Activated CD4-positive, alpha-beta T cell treated with anti-CD3 and anti-CD28 coated beads, Interleukin-2, Interleukin-6, amounts not matched to agents 100 ng/mL and 50 ng/mL, durations not matched to agents 16 hours and 8 hours (primary cell): ENCODE data around the gene ANKRD31.
A peak's percentile ranks its signal among the peaks of the same experiment; 100 is the strongest.
"Not testable (repeated sequence)": the region's sequence is repeated elsewhere in the genome, so short reads cannot be mapped to it uniquely, and the experiment has no call there.

ENCODE experiments used
- DNase-seq: peaks from one replicate; pipeline ENCODE4 v3.0.0-alpha.2; 2020

ANKRD31 gene

GRCh38 chr5:75236322-75237316 is at the start of gene ANKRD31:
ANKRD31 (minus strand) TSS chr5:75236878; CDS start chr5:75236686, 192 bp downstream.
- DNase-seq, result peak; percentile 91

GRCh38 chr5:75286211-75286773 is 49.6 kb upstream of the ANKRD31 start:
- no peak for DNase-seq

- DNase-seq, result no peak
These were observed 45.9 kb upstream of the ANKRD31 start for GRCh38 chr5:75282581-75282980.

- no peak for DNase-seq
These were observed 45.2 kb upstream of the ANKRD31 start for GRCh38 chr5:75281716-75282465.

GRCh38 chr5:75279321-75279720 is 42.6 kb upstream of the ANKRD31 start:
- DNase-seq, result no peak

DNA sequence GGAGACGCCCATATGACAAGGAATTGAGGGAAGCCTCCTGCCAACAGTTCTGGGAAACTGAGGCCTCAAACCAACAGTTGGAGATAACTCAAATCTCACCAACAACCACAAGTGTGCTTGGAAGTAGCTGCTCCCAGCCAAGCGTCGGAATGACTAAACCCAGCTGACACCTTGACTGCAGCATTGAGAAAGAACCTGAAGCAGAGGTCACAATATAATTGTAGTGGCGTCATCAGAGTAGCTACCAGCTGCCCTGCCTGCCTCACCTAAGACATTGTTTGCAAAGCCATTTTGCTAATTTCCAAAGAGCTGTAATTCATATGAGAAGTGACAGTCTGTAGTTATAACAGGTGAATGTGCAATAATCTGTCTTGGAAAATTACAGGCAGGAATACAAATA is 40.8 kb upstream of the ANKRD31 start:
- no peak for DNase-seq

DNA sequence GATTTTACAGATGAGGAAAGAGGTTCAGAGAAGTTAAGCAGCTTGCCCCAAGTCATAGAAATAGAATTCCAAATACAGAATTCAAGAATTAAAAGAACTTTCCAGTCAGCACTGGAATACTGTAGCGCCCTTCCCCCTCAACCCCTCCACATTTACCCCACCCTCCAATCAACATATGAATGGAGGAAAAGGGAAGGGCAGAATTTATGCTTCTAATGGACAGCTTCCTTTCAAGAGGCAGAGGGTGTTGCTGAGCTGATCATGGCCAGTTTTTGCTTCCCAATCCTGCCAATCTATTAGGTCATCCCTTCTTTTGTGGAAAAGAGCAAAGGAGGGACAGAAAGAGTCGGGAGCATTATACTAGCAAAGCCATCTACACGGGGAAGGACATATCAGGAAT is 39.1 kb upstream of the ANKRD31 start:
- no peak for DNase-seq

- DNase-seq, result no peak
These were observed 38.5 kb upstream of the ANKRD31 start for GRCh38 chr5:75275147-75275546.

DNA sequence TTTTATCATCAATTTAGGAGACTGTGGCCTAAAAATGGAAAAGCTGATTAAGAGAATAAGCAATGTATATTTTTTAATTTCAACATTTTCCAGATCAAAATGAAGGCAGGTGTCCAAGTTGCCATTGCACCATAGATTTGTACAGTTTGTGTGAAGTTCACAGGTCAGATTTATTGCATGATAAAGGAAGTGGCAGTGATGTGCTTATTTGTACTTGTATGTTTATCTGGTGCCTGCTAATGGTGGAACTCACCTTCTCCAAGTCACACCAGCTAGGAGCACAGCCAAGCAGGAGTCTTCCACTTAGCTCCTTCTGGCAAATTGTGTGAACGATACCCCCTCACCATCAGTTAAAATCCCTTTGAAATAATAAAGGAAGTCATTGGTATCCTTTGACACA is 37.8 kb upstream of the ANKRD31 start:
- DNase-seq, result no peak

DNA sequence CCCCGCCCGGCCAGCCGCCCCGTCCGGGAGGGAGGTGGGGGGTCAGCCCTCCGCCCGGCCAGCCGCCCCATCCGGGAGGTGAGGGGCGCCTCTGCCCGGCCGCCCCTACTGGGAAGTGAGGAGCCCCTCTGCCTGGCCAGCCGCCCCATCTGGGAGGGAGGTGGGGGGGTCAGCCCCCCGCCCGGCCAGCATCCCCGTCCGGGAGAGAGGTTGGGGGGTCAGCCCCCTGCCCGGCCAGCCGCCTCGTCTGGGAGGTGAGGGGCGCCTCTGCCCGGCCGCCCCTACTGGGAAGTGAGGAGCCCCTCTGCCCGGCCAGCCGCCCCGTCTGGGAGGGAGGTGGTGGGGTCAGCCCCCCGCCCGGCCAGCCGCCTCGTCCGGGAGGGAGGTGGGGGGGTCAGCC is 33.9 kb upstream of the ANKRD31 start:
- not testable (repeated sequence) for DNase-seq

DNA sequence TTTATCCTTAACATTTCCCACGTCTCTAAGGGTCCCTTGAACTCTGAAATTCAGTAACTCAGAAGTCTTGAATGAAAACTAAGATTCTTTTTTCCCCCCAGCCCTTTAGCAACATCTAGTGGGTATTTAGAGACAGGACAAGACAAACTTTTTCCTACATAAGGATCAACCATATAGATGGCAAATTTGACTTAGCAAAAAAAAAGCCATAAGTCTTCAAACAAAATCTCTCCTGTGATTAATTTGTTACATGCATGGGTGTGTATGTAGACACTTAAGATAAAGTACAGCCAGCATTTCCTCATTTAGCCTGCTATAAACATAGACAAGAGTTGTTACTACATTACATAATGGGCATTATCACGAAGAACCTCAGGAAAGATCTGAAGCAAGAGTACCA is 29.1 kb upstream of the ANKRD31 start:
- DNase-seq, result peak; percentile 11

DNA sequence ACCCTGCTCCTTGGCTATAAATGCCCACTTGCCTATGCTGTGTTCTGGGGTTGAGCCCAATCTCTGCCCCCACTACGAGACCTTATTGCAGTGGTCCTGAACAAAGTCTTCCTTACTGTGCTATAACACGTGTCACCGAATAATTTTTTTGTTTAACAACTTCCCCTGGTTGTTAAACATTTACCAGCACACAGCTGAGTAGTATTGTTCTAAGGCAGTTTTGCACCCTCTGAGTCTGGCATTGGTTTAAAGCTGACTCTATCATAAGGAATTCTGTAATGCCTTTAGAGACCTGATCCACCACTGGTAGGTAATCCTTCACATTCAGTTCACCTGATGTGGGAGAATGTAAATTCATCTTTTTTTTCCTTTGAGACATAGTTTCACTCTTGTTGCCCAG is 25.6 kb upstream of the ANKRD31 start:
- no peak for DNase-seq

DNA sequence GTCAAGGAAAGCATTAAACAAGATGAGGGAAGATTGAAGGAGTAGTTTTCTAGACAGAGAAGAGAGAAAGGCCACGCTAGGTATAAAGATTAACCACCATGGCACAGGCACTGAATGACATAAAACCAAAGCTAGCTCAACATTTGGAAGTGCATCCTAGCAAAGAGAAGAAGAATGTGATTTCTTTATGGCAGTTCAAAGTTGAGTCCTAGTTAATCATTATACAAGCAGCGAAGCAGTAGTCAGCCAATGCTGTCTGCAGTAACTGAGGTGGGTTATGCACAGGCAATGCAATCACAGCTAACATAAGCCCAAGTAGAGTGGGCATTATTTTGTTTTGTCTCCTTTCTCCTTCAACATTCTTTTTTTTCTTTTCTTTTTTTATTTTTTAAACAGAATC is 24.0 kb upstream of the ANKRD31 start:
- DNase-seq, result no peak

- not testable (repeated sequence) for DNase-seq
These were observed 13.8 kb upstream of the ANKRD31 start for GRCh38 chr5:75250452-75250851.

DNA sequence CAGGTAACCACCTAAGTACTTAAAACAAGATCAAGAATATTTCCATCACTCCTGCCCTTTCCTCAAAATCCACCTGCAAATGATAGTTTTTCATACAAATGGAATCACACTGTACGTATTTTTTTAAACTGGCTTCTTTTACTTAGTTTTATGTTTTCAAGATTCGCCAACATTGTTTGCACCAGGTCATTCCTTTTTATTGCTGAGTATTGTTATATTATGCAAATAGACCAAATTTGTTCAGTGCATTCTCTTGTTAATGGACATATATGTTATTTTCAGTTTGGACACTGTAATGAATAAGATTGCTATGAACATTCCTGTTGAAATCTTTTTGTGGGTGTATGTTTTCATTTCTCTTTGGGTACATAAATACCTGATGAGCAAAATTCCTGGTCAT is 8.3 kb upstream of the ANKRD31 start:
- no peak for DNase-seq

GRCh38 chr5:75243510-75243909 is 6.8 kb upstream of the ANKRD31 start:
- no peak for DNase-seq

DNA sequence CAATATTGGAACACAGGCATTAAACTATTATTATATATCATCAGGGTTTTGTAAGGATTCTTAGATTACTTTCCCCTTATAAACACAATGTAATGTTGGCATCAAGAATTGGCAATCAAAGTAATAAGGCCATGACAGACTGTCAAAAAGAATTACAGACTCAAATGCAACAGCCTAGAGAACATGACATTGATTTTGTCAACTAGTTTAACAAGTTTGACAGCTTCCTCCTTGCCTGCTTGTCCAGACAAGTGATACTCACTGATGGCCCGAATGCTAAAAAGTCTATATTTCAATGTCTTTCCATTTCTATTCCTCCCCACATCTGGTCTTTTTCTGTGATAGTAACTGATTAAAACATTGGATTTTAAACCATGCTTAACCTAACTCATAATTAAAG is 6.4 kb upstream of the ANKRD31 start:
- no peak for DNase-seq

DNA sequence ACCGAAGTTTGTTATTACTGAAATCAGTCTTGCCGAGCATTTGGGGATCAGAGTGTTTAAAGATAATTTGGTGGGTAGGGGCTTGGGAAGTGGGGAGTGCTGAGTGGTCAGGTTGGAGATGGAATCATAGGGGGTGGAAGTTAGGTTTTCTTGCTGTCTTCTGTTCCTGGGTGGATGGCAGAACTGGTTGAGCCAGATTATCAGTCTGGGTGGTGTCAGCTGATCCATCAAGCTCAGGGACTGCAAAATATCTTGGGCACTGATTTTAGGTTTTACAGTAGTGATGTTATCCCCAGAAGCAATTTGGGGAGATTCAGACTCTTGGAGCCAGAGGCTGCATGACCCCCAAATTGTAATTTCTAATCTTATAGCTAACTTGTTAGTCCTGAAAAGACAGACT is 5.4 kb upstream of the ANKRD31 start:
- no peak for DNase-seq

GRCh38 chr5:75239681-75240080 is 3.0 kb upstream of the ANKRD31 start:
- DNase-seq, result no peak

DNA sequence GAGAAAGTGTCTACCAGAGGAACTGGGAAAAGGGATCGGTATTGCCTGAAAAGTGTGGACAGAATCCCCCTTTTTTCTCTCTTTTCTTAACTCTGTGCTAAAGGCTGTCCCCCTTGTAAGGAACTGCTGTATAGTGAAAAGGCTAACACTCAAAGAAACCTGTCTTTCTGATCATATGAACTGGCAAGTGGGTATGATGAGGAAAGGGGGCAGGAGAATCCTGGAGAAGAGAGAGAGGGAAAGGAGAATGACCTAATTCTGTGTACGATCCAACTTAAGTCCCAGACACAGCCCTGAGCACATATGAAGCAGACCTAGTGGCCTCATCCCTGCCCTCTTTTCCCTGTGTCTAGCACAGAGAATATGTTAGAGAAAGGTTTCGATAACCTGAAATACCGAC is 967 bp downstream of the ANKRD31 start:
- no peak for DNase-seq

DNA sequence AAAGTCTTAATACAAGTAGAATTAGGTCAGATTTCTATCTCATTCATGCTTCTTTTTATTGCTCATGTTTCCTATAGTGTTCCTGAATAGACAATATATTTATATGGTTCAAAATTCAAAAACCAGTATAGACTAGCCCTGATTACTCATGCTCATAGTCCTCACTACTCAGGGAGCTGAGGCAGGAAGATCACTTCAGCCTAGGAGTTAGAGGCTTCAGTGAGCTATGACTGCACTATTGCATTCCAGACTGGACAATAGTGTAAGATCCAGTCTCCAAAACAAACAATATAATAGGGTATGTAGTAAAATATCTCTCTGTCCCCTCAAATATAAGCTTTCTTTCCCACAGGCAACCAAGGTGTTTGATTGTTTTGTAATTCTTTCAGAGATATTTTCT is 2.4 kb downstream of the ANKRD31 start:
- DNase-seq, result no peak

GRCh38 chr5:75226916-75227315 is 9.8 kb downstream of the ANKRD31 start:
- no peak for DNase-seq

DNA sequence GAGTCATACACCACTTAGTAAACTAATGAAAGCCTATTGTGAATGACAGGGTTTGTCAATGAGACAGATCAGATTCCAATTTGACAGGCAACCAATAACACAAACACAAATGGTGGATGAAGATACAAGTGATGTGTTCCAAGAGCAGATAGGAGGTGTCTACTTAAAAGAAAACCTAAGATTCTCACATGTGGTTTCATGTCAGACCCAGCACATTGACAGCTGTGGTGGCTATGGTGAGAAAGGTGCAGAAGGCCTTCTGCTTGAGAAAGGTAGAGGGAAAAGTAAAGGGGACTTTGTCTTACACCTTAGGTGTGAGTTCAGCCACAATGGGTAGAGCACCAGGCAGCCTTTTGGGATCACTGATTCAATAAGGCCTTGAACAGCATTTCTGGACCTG is 11.2 kb downstream of the ANKRD31 start:
- no peak for DNase-seq

DNA sequence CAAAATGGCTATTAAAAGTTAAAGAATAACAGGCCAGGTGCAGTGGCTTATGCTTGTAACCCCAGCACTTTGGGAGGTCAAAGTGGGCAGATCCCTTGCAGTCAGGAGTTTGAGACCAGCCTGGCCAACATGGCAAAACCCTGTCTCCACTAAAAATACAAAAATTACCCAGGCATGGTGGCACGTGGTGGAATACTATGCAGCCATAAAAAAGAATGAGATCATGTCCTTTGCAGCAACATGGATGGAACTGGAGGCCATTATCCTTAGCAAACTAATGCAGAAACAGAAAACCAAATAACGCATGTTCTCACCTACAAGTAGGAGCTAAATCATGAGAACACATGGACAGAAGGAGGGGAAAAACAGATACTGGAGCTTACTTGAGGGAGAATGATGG is 15.9 kb downstream of the ANKRD31 start:
- DNase-seq, result not testable (repeated sequence)
